NCI-H2196 (cell line): ENCODE measurements around the gene HSD17B2.
"Not testable (repeated sequence)": the region's sequence is repeated elsewhere in the genome, so short reads cannot be mapped to it uniquely, and the experiment has no call there.

Experiments
- DNase-seq: peaks from one replicate; lab custom pipeline; 2025; ENCODE audit not compliant: unreplicated experiment; lab: John Stamatoyannopoulos, UW

The HSD17B2 gene

DNA sequence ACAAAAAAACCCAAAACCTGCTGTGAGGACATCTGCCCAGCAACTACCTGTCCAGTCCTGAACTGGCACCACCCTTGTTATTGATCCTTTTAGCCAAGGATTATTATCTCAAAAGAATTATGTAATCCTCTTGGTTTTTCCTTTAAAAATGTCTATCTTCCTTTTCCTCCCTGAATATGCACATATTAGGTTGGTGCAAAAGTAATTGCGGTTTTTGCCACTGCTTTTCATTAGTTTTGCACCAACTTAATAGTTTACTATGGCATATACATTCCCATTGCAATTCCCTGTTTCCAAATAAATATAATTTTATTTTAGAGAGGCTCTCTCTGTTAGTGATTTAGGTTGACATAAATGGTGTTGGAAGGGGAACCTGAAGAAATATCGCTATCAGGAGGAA lies 83.7 kb downstream of the HSD17B2 start:
- no peak for DNase-seq

DNA sequence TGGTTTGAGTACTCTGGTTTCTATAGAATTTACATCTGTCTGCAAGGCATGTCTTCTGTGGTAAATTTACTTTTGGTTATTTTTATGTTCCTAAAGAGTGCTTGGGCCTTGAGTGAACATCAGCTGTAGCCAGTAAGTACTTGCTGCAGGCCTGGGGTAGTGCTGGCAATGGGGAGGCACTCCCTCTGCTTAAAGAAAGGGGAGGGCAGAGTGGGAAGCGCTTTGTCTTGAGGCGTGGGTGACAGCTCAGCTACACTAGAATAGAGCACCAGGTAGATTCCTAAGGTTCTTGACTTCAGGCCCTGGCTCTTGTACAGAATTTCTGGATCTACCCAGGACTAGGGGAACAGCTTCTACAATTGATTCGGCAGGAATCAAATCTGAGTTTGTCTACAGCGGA lies 84.4 kb downstream of the HSD17B2 start:
- DNase-seq, result no peak

DNA sequence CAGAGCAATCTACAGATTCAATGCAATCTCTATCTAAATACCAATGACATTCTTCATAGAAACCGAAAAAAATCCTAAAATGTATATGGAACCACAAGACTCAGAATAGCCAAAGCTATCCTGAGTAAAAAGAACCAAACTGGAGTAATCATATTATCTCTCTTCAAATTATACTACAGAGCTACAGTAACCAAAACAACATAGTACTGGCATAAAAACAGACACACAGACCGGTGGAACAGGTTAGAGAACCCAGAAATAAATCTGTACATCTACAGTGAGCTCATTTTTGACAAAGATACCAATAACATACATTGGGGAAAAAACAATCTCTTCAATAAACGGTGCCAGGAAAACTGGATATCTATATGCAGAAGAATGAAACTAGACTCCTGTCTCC lies 89.6 kb downstream of the HSD17B2 start:
- DNase-seq, result no peak

DNA sequence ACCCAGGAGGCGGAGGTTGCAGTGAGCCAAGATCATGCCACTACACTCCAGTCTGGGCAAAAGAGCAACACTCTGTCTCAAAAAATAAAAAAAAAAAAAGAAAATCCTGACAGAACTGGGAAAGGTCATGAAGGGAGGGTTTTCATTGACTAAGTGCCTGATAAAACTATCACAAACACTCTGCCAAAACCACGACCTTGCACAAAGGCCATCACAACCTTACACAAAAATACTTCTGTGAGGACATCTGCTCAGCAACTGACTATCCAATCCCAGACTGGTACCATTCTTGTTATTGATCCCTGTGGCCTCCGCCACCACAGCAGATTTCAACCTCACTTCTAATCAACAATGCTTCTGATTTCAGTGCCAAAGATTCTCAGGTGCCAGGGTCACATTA lies 94.8 kb downstream of the HSD17B2 start:
- no peak for DNase-seq

DNA sequence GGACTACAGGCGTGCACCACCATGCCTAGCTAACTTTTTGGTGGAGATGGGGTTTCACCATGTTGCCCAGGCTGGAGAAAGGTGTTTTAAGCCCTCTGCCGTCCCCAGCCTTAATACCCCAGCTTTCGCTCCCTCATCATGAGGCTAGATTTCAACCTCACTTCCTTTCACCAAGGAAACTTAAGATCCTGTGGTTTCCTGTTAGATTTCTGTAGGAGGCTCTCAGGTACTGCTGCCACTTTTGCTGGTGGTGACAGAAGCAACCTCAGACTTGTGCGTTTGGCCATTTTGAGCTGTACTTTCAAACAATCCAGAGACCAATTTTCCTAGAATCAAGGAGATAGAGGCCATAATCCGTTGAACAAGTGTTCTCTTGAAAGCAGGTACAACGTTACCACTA lies 98.7 kb downstream of the HSD17B2 start:
- no peak for DNase-seq

DNA sequence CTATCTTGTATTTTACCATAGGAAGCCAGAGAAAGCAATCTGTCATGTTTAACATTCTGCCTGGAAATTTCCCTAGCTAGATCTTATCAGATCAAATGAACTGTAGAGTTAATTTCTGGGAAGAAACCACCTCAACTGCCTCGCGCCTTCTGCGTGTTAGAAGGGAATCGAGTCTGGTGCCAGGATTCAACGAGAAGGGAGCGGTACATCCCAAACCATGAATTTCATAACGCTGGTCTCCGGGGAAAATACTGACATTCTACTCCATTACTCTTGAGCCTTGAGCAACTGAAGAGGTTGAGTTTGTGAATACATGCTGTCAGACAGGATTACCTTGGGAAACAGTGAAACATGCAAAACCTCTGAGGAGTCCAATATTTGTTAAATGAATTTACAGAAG lies 99.8 kb downstream of the HSD17B2 start:
- no peak for DNase-seq

DNA sequence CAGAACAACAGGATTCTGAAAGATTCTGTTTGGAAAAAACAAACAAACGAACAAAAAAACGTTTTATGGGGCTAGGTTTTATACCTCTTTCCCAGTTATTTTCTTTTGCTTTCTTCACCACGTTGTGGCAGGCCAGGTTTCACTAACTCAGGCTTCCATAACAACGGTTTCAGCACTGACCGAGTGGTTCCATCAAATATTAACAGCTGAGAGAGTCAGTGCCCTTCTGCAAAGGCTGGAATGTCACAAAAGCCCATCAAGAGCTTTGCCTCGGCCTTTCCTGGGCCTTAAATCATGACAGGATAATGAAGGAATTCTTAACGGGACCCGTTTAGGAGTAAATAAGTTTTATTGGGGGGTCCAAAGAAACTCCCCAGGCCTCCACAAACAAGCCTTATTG lies 100.8 kb downstream of the HSD17B2 start:
- no peak for DNase-seq

DNA sequence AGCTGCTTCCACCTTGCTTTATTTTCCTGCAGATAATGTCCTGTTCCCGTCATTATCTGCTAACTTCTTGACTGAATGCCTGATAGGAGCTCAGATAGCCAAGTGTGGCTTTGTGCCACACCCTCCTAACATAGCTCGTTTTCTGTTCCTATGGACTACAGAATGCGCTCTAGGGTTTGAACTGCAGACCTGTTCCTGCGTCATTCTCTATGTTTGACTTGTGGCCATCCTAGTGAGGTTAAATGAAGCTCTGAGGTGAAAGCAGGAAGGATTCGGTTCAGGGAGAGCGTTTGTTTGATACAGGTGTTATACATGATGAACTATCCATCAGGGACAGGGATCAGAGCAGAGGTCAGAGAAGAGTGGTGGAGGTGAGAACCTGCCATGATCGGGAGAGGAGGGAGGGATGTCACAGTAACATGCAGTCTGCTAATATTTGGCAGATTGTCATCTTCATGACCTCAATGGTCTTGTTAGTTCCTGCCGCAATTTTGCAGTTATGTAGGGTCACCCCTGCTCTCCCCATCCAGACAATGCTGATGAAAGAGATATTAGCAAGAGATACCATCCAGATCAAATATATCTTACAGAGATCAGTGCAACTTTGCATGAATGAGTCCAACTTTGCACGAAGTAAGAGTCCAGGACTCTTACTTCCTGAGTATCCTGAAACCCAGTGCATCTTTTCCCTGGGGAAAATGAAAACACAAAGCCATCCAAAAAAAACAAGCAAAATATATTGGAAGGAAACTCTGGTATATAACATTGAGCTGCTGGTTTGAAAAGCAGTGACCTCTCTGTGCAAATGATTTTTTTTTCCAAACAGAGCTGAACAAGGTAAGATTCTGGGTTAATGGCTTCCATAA lies 102.1 kb downstream of the HSD17B2 start:
- no peak for DNase-seq

DNA sequence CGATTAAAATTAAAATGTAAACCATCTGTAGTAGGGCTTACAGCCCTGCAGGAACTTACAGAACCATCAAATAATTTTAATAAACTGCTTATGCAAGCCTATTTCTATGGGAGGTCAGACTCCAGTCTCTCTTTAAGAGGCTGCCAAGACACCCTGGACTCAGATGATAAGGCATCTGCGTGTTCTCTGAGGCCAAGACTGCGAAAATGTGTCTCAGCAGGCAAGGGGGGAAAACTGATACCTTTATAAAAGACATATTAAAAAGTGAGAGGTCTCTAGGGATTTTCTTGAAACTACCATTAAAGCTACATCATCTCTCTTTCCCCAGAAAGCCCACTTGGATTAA lies 102.7 kb downstream of the HSD17B2 start:
- DNase-seq, result no peak

DNA sequence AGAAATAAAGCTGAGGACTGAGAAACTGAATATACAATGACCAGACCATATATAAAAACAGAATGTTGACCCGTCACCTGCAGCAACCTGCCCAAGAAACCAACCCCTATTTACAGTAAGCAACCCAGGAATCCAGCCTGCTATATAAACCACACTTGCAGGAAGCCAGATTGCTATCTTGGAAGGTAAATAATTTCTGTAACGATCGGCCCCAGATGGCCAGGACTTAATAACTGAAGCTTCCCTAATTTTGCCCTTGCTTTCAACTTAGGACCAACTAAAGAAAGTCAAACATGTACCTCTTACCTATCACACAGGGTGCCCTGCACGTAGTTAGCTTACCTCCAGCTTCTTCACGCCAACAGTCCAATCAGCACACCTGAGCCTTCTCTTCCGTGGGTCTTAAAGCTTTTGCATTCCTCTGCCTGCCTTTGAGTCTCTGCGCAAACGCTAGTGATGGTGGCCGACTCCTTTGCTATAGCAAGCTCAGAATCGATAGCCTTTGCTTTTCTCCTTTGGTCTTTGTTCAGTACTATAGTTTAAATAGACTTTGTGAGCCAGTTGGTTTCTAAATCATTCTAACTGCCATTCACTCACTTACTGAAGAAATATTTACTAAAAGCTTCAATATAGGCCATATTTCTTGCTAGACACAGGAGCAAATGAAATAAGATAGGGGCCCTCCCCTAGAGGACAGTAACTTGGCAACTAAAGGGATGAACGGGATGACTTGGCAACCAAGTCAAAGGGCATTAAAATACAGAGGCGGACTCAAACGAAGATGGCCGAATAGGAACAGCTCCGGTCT lies 103.6 kb downstream of the HSD17B2 start:
- no peak for DNase-seq

DNA sequence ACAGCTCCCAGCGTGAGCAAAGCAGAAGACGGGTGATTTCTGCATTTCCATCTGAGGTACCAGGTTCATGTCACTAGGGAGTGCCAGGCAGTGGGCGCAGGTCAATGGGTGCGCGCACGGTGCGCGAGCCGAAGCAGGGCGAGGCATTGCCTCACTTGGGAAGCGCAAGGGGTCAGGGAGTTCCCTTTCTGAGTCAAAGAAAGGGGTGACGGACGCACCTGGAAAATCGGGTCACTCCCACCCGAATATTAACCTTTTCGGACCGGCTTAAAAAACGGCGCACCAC lies 104.2 kb downstream of the HSD17B2 start:
- not testable (repeated sequence) for DNase-seq

DNA sequence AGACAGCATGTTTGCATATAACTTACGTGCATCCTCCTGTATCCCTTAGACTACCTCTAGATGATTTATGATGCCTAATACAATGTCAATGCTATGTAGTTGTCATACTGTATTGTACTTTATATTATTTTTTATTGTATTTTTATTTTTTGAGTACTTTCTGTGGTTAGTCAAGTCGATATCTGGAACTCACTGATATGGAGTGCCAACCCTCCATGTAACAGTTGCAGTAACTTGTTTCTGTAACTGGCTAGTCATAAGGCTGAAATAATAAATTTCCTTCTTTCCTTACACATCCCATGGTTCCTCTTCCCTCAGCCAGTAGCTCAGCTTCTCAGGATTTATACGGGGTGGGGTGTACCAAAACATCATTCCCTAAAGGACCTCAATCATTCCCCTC lies 111.5 kb downstream of the HSD17B2 start:
- no peak for DNase-seq

DNA sequence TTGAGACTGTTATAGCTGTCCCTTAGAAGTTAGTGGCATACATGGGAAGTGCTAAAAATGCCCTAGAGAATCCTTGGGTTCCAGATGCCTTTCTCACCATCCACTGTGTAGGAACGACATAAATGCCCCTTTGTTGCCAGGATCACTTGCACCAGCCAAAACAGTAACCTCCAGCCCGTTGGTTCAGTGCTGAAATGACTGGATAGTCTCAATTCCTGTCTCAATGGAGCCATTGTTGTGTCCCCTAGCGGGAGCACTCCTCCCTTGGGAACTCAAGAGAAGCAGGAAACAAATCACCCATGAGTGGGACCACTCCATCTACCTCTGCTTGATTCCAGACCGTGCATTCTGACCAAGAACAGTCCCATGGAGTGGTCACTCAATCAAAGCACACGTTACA lies 111.9 kb downstream of the HSD17B2 start:
- no peak for DNase-seq

DNA sequence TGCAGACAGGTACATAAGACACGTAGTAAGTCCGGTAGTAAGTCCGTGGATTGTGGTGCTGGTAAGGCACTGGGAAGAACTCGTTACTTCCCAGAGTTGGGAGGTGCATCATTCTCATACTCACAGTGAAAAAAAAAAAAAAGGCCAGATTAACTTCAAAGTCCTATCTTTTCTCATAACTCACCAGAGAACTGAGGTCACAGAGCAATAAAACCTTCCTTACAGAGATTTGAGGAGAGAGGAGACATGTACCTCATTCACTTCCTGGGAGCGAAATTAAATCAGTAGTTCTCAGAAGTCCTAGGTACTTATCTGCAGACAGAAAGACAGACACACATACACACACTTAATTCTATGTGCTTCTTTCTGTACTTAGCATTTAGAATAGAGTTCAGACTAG lies 112.5 kb downstream of the HSD17B2 start:
- no peak for DNase-seq
